ENCODE results near the gene YPEL2. TPM values are rescaled to one million over a fixed set of nuclear protein-coding genes. Genes with fewer than 3 reads are reported as not detected.

Gene YPEL2
- total and polyA plus RNA-seq, 7 experiments from 2014 or later = 10.6 to 52.0 (median 38.4) TPM

DNA sequence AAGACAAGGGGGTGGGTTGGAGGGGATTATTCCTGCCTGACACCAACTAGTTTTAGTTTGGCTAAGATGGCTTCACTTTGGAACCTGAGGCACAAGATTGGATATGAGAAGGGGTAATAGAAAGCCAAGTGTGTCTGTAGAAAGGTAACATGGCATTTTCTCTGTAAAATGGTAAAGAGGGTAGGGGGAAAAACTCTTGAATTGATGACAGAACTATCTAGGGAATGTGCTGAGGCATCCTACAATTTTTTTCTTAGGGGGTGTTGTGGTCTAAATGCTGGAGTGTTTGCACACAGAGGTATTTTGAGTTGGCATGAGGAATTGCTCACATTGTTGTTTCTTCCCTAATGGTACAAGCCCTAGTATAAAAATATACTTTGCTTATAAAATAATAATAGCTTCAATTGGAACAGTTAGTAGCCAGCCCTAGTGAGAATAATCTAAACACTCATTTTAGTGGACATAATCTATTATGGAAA is 25.8 kb downstream of the YPEL2 start:
- Histone ChIP-seq H3K36me3 (ENCODE audit: control insufficient read depth in 2 of 3, insufficient read depth in 3 of 3, low read length in 3 of 3) (peaks cover 0 to 24% (median 0%) of the 10 kb centered on the region in 3 experiments), H3K4me1 (ENCODE audit: control insufficient read depth in 2 of 2, insufficient read depth in 2 of 2, low read length in 2 of 2) (peaks cover 15 to 48% of the 10 kb centered on the region in 2 donors), H3K9me3 (ENCODE audit: control insufficient read depth in 2 of 3, low read length in 3 of 3) (peaks cover 0 to 6% (median 4%) of the 10 kb centered on the region in 3 experiments), H3K27ac (ENCODE audit: low read depth, low read length) (peak overlapping the region; percentile 9), H3K4me3 (ENCODE audit: low read length) (no peak overlapping the region), H3K27me3 (ENCODE audit: control insufficient read depth in 2 of 2, insufficient read depth in 2 of 2, low read length in 2 of 2) (no peaks in the 10 kb centered on the region)
- Mint-ChIP-seq H3K4me3 (peak overlapping the region in 3 of 10 donors; percentile 0 to 43 (median 40)), H3K4me1 (peaks cover 59 to 92% (median 85%) of the 10 kb centered on the region in 7 donors), H3K9me3 (peaks cover 0 to 11% (median 2%) of the 10 kb centered on the region in 11 donors), H3K36me3 (peaks cover 4 to 51% (median 48%) of the 10 kb centered on the region in 5 donors), H3K27ac (peak overlapping the region in 8 of 9 donors; percentile 48 to 98 (median 91)), H3K27me3 (no peaks in the 10 kb centered on the region)
- ChIA-PET POLR2A (interaction anchor here (1.1 to 4.9 kb wide), 3 partner anchors 24 to 36 kb away, joined by 5 to 25 read pairs (median 5); partner anchors contain the start of gene YPEL2), CTCF (interaction anchor here (0.7 to 2.8 kb wide), 2 partner anchors 28 to 70 kb away, joined by 4 to 8 read pairs; no protein-coding TSS in a partner anchor)
- DNase-seq (no peak), ATAC-seq (no peak)
- intact Hi-C loops (cut with micrococcal nuclease) = no loop called here

DNA sequence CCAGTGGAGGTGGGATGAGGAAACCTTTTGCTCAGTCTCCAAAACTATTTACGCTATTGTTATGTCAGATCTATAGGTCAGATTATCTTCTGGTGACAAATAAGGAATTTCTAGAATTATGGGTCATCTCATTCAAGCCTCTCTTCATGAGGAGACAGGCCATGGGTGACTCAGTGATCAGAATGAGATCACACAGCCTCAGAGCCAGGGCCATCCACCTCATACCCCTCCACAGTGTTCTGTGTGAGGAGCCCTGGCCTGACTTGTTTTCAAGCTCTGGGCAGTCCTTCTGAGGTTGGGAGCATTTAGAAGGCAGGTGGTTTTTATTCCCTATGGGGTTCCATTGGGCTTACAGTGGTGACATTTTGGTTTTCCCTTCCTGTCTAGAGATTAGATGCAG is 26.5 kb downstream of the YPEL2 start:
- Histone ChIP-seq H3K36me3 (ENCODE audit: control insufficient read depth in 2 of 3, insufficient read depth in 3 of 3, low read length in 3 of 3) (peaks cover 0 to 24% (median 0%) of the 10 kb centered on the region in 3 experiments), H3K27ac (ENCODE audit: low read depth, low read length) (peak overlapping the region; percentile 2), H3K4me3 (ENCODE audit: low read length) (no peak overlapping the region), H3K9me3 (ENCODE audit: control insufficient read depth in 2 of 3, low read length in 3 of 3) (peaks cover 0 to 6% (median 4%) of the 10 kb centered on the region in 3 experiments), H3K4me1 (ENCODE audit: control insufficient read depth in 2 of 2, insufficient read depth in 2 of 2, low read length in 2 of 2) (peaks cover 13 to 47% of the 10 kb centered on the region in 2 donors), H3K27me3 (ENCODE audit: control insufficient read depth in 2 of 2, insufficient read depth in 2 of 2, low read length in 2 of 2) (no peaks in the 10 kb centered on the region)
- ATAC-seq = no peak
- H3K9me3 Mint-ChIP-seq = peaks cover 0 to 11% (median 2%) of the 10 kb centered on the region in 11 donors
- no peaks in the 10 kb centered on the region for H3K27me3 Mint-ChIP-seq
- no peak for DNase-seq
- ChIA-PET CTCF (interaction anchor here (2.8 kb wide), 1 partner anchor 28 kb away, joined by 8 read pairs; no protein-coding TSS in a partner anchor), POLR2A (interaction anchor here (0.7 to 4.9 kb wide), 3 partner anchors 17 to 37 kb away, joined by 4 to 25 read pairs (median 5); partner anchors contain the start of gene YPEL2)
- H3K4me1 Mint-ChIP-seq = peaks cover 54 to 92% (median 85%) of the 10 kb centered on the region in 7 donors
- peaks cover 4 to 51% (median 47%) of the 10 kb centered on the region in 5 donors for H3K36me3 Mint-ChIP-seq
- peak overlapping the region in 4 of 10 donors; percentile 5 to 64 (median 36) for H3K4me3 Mint-ChIP-seq
- intact Hi-C loops (cut with micrococcal nuclease) = loop anchor here in 1 of 2 donors (2.0 kb wide), 1 partner anchor 15 kb away; no protein-coding TSS in a partner anchor
- peak overlapping the region; percentile 2 to 98 (median 89) for H3K27ac Mint-ChIP-seq

DNA sequence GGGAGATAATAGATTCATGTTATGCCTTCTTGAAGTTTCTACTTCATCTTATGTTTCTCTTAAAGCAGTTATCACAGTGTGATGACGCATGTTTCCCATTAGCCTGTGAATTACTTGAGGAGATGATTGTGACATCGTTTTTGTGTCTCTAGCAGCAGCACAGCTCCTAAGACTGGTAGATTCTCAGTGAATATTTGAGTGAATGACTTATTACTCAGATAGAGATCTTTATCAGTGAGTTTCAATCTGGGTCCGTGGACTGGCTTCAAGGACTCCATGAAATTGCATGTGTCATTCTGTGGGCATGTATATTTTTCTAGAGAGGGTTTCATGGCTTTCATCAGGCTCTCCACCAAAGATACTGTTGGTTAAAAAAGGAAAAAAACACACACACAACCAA is 29.9 kb downstream of the YPEL2 start:
- ChIA-PET CTCF (interaction anchor here (1.3 to 2.6 kb wide), 2 partner anchors 31 to 45 kb away, joined by 3 to 16 read pairs; no protein-coding TSS in a partner anchor), POLR2A (interaction anchor here (1.5 to 4.4 kb wide), 4 partner anchors 14 to 30 kb away, joined by 5 to 96 read pairs (median 12); partner anchors contain the start of gene YPEL2)
- Mint-ChIP-seq H3K4me1 (peaks cover 55 to 94% (median 90%) of the 10 kb centered on the region in 7 donors), H3K36me3 (peaks cover 0 to 27% (median 19%) of the 10 kb centered on the region in 5 donors), H3K9me3 (peaks cover 0 to 10% (median 2%) of the 10 kb centered on the region in 11 donors), H3K4me3 (peak overlapping the region; percentile 75 to 90 (median 80)), H3K27ac (peak overlapping the region; percentile 89 to 98 (median 94)), H3K27me3 (no peaks in the 10 kb centered on the region)
- H3K4me3 ChIP-seq (ENCODE audit: low read length) = peak overlapping the region; percentile 43
- no peak for ATAC-seq
- no peaks in the 10 kb centered on the region for H3K27me3 ChIP-seq (ENCODE audit: control insufficient read depth in 2 of 2, insufficient read depth in 2 of 2, low read length in 2 of 2)
- no peak for DNase-seq
- H3K27ac ChIP-seq (ENCODE audit: low read depth, low read length) = peak overlapping the region; percentile 68
- peaks cover 0 to 5% (median 2%) of the 10 kb centered on the region in 3 experiments for H3K9me3 ChIP-seq (ENCODE audit: control insufficient read depth in 2 of 3, low read length in 3 of 3)
- intact Hi-C loops (cut with micrococcal nuclease) = loop anchor here in 1 of 2 donors (2.0 to 5.0 kb wide), 2 partner anchors 13 to 66 kb away; no protein-coding TSS in a partner anchor
- peaks cover 0 to 5% (median 0%) of the 10 kb centered on the region in 3 experiments for H3K36me3 ChIP-seq (ENCODE audit: control insufficient read depth in 2 of 3, insufficient read depth in 3 of 3, low read length in 3 of 3)
- peaks cover 28 to 76% of the 10 kb centered on the region in 2 donors for H3K4me1 ChIP-seq (ENCODE audit: control insufficient read depth in 2 of 2, insufficient read depth in 2 of 2, low read length in 2 of 2)

DNA sequence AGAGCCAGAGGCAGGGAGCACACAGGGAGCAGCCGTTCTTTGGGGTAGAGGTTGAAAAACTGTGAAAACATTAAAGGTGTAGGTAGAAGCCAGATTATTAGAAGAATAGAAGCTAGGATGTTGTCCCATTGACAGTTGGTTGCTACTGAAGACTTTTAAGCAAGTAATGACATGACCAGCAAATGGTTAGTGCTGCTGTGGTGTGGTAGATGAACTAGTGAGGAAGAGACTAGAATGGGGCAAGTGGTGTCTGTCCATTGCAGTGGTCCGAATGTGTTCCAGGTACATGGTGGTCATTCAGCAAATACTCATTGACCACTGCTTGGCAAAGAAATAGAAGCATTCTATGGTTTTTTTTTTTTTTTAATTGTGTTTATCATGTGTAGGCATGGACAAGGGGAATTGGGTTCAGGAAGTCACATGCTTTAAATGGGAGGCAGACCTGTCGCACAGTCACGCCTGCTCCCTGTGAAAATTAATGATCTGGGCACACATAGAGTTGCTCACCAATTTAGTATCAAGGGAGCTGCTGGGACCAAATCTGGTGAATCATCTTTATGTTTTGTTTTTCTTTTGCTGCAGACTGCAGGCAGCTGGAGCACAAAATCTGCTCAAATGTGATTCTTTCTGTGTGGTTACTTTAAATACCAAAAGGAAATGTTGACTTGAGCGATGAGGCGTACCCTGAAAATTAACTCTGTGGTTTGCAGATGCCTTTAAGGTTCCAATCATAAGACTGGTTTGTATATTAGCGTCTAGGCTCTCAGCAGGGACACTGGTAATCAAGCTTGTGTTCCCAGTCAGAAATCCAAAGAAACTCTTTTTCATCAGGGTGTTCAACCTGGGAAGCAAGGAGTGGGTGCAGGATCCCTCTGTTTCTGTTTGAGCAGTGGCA is 30.7 kb downstream of the YPEL2 start:
- Histone ChIP-seq H3K9me3 (ENCODE audit: control insufficient read depth in 2 of 3, low read length in 3 of 3) (no peaks in the 10 kb centered on the region), H3K27ac (ENCODE audit: low read depth, low read length) (peak overlapping the region; percentile 68), H3K4me3 (ENCODE audit: low read length) (peak overlapping the region; percentile 43), H3K36me3 (ENCODE audit: control insufficient read depth in 2 of 3, insufficient read depth in 3 of 3, low read length in 3 of 3) (no peaks in the 10 kb centered on the region), H3K4me1 (ENCODE audit: control insufficient read depth in 2 of 2, insufficient read depth in 2 of 2, low read length in 2 of 2) (peaks cover 28 to 83% of the 10 kb centered on the region in 2 donors), H3K27me3 (ENCODE audit: control insufficient read depth in 2 of 2, insufficient read depth in 2 of 2, low read length in 2 of 2) (no peaks in the 10 kb centered on the region)
- Mint-ChIP-seq H3K4me1 (peaks cover 57 to 97% (median 89%) of the 10 kb centered on the region in 7 donors), H3K27ac (peak overlapping the region; percentile 89 to 98 (median 94)), H3K9me3 (peaks cover 0 to 5% (median 0%) of the 10 kb centered on the region in 11 donors), H3K36me3 (peaks cover 0 to 19% (median 11%) of the 10 kb centered on the region in 5 donors), H3K4me3 (peak overlapping the region; percentile 75 to 90 (median 80)), H3K27me3 (no peaks in the 10 kb centered on the region)
- ATAC-seq = peak; percentile 74
- ChIA-PET CTCF (interaction anchor here (0.6 to 2.6 kb wide), 7 partner anchors 9 to 79 kb away, joined by 3 to 16 read pairs (median 4); no protein-coding TSS in a partner anchor), POLR2A (interaction anchor here (0.5 to 4.4 kb wide), 14 partner anchors 8 to 76 kb away, joined by 3 to 96 read pairs (median 5); partner anchors contain the start of gene YPEL2)
- intact Hi-C loops (cut with micrococcal nuclease) = loop anchor here (1.0 to 5.0 kb wide), 7 partner anchors 10 to 256 kb away; partner anchors contain the start of genes YPEL2 (in 2 of the 2) and TRIM37 (in 1 of the 2)
- peak in 8 of 9 donors; percentile 44 to 74 (median 64) for DNase-seq

DNA sequence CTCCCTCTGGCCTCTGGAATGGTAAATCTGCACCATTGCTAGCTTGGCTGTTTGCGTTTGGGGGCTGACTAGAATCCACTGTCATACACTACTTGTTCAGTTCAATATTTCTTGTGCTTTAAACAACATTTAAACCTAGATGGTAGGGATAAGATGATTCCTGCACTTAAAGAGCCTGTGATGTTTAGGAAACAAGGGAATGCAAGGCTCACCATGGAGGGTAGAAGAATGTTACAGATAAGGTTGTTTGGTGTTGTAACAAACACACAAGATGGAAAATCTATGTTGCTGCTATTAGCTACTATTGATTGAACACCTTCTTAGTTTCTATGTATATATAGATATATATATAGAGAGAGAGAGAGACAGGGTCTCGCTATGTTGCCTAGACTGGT is 31.4 kb downstream of the YPEL2 start:
- peaks cover 28 to 88% of the 10 kb centered on the region in 2 donors for H3K4me1 ChIP-seq (ENCODE audit: control insufficient read depth in 2 of 2, insufficient read depth in 2 of 2, low read length in 2 of 2)
- Mint-ChIP-seq H3K27me3 (no peaks in the 10 kb centered on the region), H3K36me3 (peaks cover 0 to 18% (median 6%) of the 10 kb centered on the region in 5 donors), H3K4me3 (peak overlapping the region; percentile 75 to 90 (median 80)), H3K4me1 (peaks cover 60 to 98% (median 89%) of the 10 kb centered on the region in 7 donors), H3K9me3 (peaks cover 0 to 4% (median 0%) of the 10 kb centered on the region in 11 donors), H3K27ac (peak overlapping the region; percentile 89 to 99 (median 94))
- ATAC-seq (peak; percentile 19), DNase-seq (no peak)
- H3K27ac ChIP-seq (ENCODE audit: low read depth, low read length) = peak overlapping the region; percentile 68
- H3K9me3 ChIP-seq (ENCODE audit: control insufficient read depth in 2 of 3, low read length in 3 of 3) = no peaks in the 10 kb centered on the region
- CTCF ChIA-PET = interaction anchor here (0.6 to 2.6 kb wide), 6 partner anchors 10 to 78 kb away, joined by 3 to 16 read pairs (median 4); no protein-coding TSS in a partner anchor
- peak overlapping the region; percentile 43 for H3K4me3 ChIP-seq (ENCODE audit: low read length)
- no peaks in the 10 kb centered on the region for H3K27me3 ChIP-seq (ENCODE audit: control insufficient read depth in 2 of 2, insufficient read depth in 2 of 2, low read length in 2 of 2)
- POLR2A ChIA-PET = interaction anchor here (0.5 to 4.4 kb wide), 15 partner anchors 9 to 75 kb away, joined by 3 to 96 read pairs (median 5); partner anchors contain the start of gene YPEL2
- intact Hi-C loops (cut with micrococcal nuclease) = loop anchor here (1.0 to 5.0 kb wide), 6 partner anchors 9 to 257 kb away; partner anchors contain the start of genes YPEL2 (in 2 of the 2) and TRIM37 (in 1 of the 2)
- no peaks in the 10 kb centered on the region for H3K36me3 ChIP-seq (ENCODE audit: control insufficient read depth in 2 of 3, insufficient read depth in 3 of 3, low read length in 3 of 3)
